ENCODE measurements around the gene NFKBIA. TPM values are rescaled to one million over a fixed set of nuclear protein-coding genes. Genes with fewer than 3 reads are reported as not detected.

The NFKBIA gene
- total and polyA plus RNA-seq, 10 donors, result 107 to 482 (median 305) TPM

GRCh38 chr14:35370969-35371368 lies 33.6 kb downstream of the NFKBIA start:
- Histone ChIP-seq H3K9me3 (peaks cover 0 to 11% (median 5%) of the 10 kb centered on the region in 8 donors), H3K36me3 (no peaks in the 10 kb centered on the region), H3K4me3 (no peak overlapping the region), H3K27me3 (replicated peaks in 1 of 7) (no peaks in the 10 kb centered on the region), H3K4me1 (peaks cover 6 to 73% (median 47%) of the 10 kb centered on the region in 6 donors), H3K27ac (no peak overlapping the region)
- intact Hi-C loops (cut with DNase I; ENCODE audit: low total_unique reads), result no loop called here
- no peak for DNase-seq
- TF ChIP-seq POLR2A (IDR thresholded peaks at IDR 0.05), result no peak
- TF ChIP-seq, protein P1, sequence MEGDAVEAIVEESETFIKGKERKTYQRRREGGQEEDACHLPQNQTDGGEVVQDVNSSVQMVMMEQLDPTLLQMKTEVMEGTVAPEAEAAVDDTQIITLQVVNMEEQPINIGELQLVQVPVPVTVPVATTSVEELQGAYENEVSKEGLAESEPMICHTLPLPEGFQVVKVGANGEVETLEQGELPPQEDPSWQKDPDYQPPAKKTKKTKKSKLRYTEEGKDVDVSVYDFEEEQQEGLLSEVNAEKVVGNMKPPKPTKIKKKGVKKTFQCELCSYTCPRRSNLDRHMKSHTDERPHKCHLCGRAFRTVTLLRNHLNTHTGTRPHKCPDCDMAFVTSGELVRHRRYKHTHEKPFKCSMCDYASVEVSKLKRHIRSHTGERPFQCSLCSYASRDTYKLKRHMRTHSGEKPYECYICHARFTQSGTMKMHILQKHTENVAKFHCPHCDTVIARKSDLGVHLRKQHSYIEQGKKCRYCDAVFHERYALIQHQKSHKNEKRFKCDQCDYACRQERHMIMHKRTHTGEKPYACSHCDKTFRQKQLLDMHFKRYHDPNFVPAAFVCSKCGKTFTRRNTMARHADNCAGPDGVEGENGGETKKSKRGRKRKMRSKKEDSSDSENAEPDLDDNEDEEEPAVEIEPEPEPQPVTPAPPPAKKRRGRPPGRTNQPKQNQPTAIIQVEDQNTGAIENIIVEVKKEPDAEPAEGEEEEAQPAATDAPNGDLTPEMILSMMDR (IDR thresholded peaks at IDR 0.05 in 8 of 11, conservative IDR thresholded peaks at IDR 0.05 in 3 of 11), result no peak
- TF ChIP-seq POLR2AphosphoS5 (IDR thresholded peaks at IDR 0.05), result no peak
- 63 to 85% (median 75%) methylated on average over 5 of the region's 5 CpGs for WGBS, 5 donors

DNA sequence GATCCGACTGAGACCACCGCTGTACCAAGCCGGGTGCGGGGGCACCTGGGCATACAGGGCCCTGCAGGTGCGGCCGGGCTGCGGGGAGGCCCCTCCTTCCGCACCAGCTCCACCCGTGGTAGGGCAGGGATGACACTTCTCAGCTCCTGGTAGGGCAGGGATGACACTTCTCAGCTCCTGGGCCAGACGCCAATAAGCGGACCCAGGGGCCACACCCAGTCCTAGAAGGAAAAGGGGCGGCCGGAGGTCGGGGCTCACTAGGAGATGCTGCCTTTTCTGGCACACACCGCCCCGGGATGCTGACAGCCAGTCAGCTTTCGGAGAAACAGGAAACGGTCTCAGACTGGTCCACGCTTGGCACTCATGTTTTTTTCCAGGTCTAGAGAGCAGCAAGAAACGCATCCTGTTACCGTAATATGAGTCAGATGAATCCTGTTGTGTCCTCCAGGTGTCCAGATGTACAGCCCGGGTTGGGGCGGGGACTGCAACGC lies 34.8 kb downstream of the NFKBIA start:
- H3K9me3 ChIP-seq, result peaks cover 0 to 11% (median 5%) of the 10 kb centered on the region in 8 donors
- H3K27ac ChIP-seq, result peak overlapping the region in 3 of 8 donors; percentile 48 to 89 (median 77)
- WGBS, 5 donors, result 38 to 91% (median 39%) methylated on average over 22 to 24 of the region's 24 CpGs
- intact Hi-C loops (cut with DNase I; ENCODE audit: low total_unique reads), result no loop called here
- DNase-seq, result peak; percentile 80
- H3K4me3 ChIP-seq, result no peak overlapping the region
- no peaks in the 10 kb centered on the region for H3K27me3 ChIP-seq (replicated peaks in 1 of 7)
- TF ChIP-seq POLR2A (IDR thresholded peaks at IDR 0.05) (no peak), POLR2AphosphoS5 (IDR thresholded peaks at IDR 0.05) (no peak)
- TF ChIP-seq, protein P1 (IDR thresholded peaks at IDR 0.05 in 8 of 11, conservative IDR thresholded peaks at IDR 0.05 in 3 of 11), result no peak
- H3K36me3 ChIP-seq, result no peaks in the 10 kb centered on the region
- H3K4me1 ChIP-seq, result peaks cover 9 to 73% (median 50%) of the 10 kb centered on the region in 6 donors

DNA sequence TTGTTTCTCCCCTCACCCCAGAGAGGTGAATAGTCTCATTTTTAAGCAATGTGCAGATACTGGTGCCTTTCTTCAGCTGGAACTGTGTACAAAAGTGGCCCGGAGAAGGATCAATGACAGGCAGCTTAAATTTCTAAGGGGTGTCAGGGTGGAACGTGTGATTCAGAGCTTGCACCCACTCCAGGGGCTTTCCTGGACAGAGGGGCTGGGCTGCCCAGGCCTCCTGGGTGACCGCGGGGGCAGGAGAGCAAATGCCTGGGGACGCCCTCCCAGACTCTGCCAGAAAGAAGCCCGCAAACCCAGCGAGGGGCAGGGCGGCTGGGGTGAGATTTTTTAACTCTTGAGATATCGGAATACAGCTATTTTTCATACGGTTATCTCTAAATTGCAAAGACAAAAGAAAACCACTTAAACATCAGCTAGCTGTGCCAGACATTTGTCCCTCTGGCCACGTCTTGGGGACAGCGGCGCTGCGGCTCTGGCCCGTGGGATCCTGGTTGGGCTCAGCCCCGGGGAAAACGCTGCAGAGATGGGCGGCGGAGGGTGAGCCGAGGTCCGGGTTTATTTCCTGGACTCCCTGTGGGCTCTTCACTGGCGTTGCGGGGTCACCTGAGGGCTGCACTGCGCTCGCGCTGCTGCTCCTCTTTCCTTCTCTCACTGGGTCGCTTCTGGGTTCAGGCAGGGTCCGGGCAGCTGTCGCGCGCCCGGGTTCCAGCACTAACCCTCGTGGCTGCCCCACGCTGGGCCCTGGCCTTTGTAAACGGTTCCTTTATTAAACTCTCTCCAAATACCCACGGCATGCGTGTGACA lies 35.8 kb downstream of the NFKBIA start:
- TF ChIP-seq, protein P1 (IDR thresholded peaks at IDR 0.05 in 8 of 11, conservative IDR thresholded peaks at IDR 0.05 in 3 of 11), result no peak
- peak in 1 of 3 donors; percentile 46 for TF ChIP-seq POLR2AphosphoS5 (IDR thresholded peaks at IDR 0.05)
- peak overlapping the region in 5 of 8 donors; percentile 34 to 89 (median 77) for H3K27ac ChIP-seq
- H3K36me3 ChIP-seq, result no peaks in the 10 kb centered on the region
- peaks cover 9 to 71% (median 47%) of the 10 kb centered on the region in 6 donors for H3K4me1 ChIP-seq
- H3K4me3 ChIP-seq, result no peak overlapping the region
- WGBS, 5 donors, result 72 to 76% (median 73%) methylated on average over 36 to 37 of the region's 37 CpGs
- no peaks in the 10 kb centered on the region for H3K27me3 ChIP-seq (replicated peaks in 1 of 7)
- DNase-seq, result no peak
- intact Hi-C loops (cut with DNase I; ENCODE audit: low total_unique reads), result no loop called here
- peaks cover 0 to 11% (median 5%) of the 10 kb centered on the region in 8 donors for H3K9me3 ChIP-seq

- 34 to 79% (median 38%) methylated on average over 1 to 2 of the region's 2 CpGs for WGBS, 5 donors
- H3K36me3 ChIP-seq, result no peaks in the 10 kb centered on the region
- DNase-seq, result no peak
- no peak overlapping the region for H3K4me3 ChIP-seq
- peaks cover 0 to 11% (median 5%) of the 10 kb centered on the region in 8 donors for H3K9me3 ChIP-seq
- intact Hi-C loops (cut with DNase I; ENCODE audit: low total_unique reads), result no loop called here
- no peak for TF ChIP-seq POLR2AphosphoS5 (IDR thresholded peaks at IDR 0.05)
- TF ChIP-seq, protein P1 (IDR thresholded peaks at IDR 0.05 in 8 of 11, conservative IDR thresholded peaks at IDR 0.05 in 3 of 11), result no peak
- TF ChIP-seq POLR2A (IDR thresholded peaks at IDR 0.05), result no peak
- H3K27ac ChIP-seq, result peak overlapping the region in 7 of 8 donors; percentile 7 to 89 (median 42)
- no peaks in the 10 kb centered on the region for H3K27me3 ChIP-seq (replicated peaks in 1 of 7)
- H3K4me1 ChIP-seq, result peaks cover 9 to 76% (median 47%) of the 10 kb centered on the region in 6 donors
Observed at GRCh38 chr14:35368139-35368460, 36.4 kb downstream of the NFKBIA start.

Data from spleen (tissue), 11 donors.